HepG2 (cell line): ENCODE measurements around the gene MRRF. TPM values are rescaled to one million over a fixed set of nuclear protein-coding genes. Genes with fewer than 3 reads are reported as not detected.

Experiments used
- CREM ChIP-seq, 2 experiments: sonication (generic) in 1 of 2; formaldehyde crosslinking in 1 of 2; IDR thresholded peaks; 2 replicates each; pipeline versions ENCODE4 v1.4.0 to v1.6.1; 2016 to 2020; ENCODE audit warnings: antibody characterized with exemption in 1 of 2, mild to moderate bottlenecking in 1 of 2, missing genetic modification reagents in 1 of 2
- EP300 ChIP-seq, 3 experiments: sonication (generic) in 1 of 3; formaldehyde crosslinking in 1 of 3; IDR thresholded peaks; 2 replicates each; pipeline versions ENCODE4 v1.5.1 to v1.6.1; 2011 to 2020; ENCODE audit warnings: low read depth in 2 of 3, low read length in 2 of 3, borderline replicate concordance in 1 of 3, improper control_type of control experiment in 1 of 3, mild to moderate bottlenecking in 1 of 3, missing genetic modification reagents in 1 of 3, moderate library complexity in 1 of 3
- KLF15 ChIP-seq: sonication (generic); formaldehyde crosslinking; IDR thresholded peaks from 2 replicates; pipeline ENCODE4 v1.8.1; 2023; ENCODE audit warnings: borderline replicate concordance, mild to moderate bottlenecking, inconsistent platforms, missing genetic modification reagents, mixed read lengths
- MAFG ChIP-seq: sonication (generic); formaldehyde crosslinking; IDR thresholded peaks from 2 replicates; pipeline ENCODE4 v1.5.1; 2020; ENCODE audit warnings: mild to moderate bottlenecking, missing genetic modification reagents
- MED13 ChIP-seq: sonication (generic); formaldehyde crosslinking; IDR thresholded peaks from 2 replicates; pipeline ENCODE4 v1.5.0; 2020; ENCODE audit warnings: missing genetic modification reagents
- MLLT10 ChIP-seq: sonication (generic); formaldehyde crosslinking; IDR thresholded peaks from 2 replicates; pipeline ENCODE4 v1.4.0; 2020; ENCODE audit warnings: missing genetic modification reagents
- NCOA1 ChIP-seq: sonication (generic); formaldehyde crosslinking; IDR thresholded peaks from 2 replicates; pipeline ENCODE4 v1.9.0; 2021; ENCODE audit warnings: missing genetic modification reagents
- SCMH1 ChIP-seq: sonication (generic); formaldehyde crosslinking; IDR thresholded peaks from 2 replicates; pipeline ENCODE4 v1.9.0; 2021; ENCODE audit warnings: missing genetic modification reagents, mild to moderate bottlenecking, borderline replicate concordance
- SNAI1 ChIP-seq: sonication (generic); formaldehyde crosslinking; IDR thresholded peaks from 2 replicates; pipeline ENCODE4 v1.5.0; 2020; ENCODE audit warnings: mild to moderate bottlenecking, missing genetic modification reagents, borderline replicate concordance
- SP5 ChIP-seq: IDR thresholded peaks from 2 replicates; pipeline ENCODE4 v1.6.1; 2016; ENCODE audit warnings: low read depth, borderline replicate concordance
- TBX3 ChIP-seq: fragments of 450-650 bp; IDR thresholded peaks from 2 replicates; pipeline ENCODE4 v1.6.1; 2017; ENCODE audit warnings: antibody characterized with exemption, mild to moderate bottlenecking, inconsistent platforms, borderline replicate concordance
- ZNF17 ChIP-seq: sonication (generic); formaldehyde crosslinking; IDR thresholded peaks from 2 replicates; pipeline ENCODE4 v1.5.0; 2020; ENCODE audit warnings: mild to moderate bottlenecking, missing genetic modification reagents
- ZNF558 ChIP-seq: sonication (generic); formaldehyde crosslinking; IDR thresholded peaks from 2 replicates; pipeline ENCODE4 v1.9.0; 2022; ENCODE audit warnings: mild to moderate bottlenecking, missing genetic modification reagents, borderline replicate concordance
- ZSCAN9 ChIP-seq: IDR thresholded peaks from 2 replicates; pipeline ENCODE4 v1.6.1; 2016; ENCODE audit warnings: borderline replicate concordance
- polyA plus RNA-seq, 8 experiments: library from polyadenylated mRNA; depleted of rRNA in 3 of 8; stranded (reverse) in 7 of 8; unstranded in 1 of 8; fragments of >200 nt; fragmentation: Illumina TruSeq in 4 of 8; extraction: Trizol in 4 of 8; gene quantifications; 2 replicates each; pipeline versions ENCODE4 v1.2.1 to v1.2.3, GENCODE V29; 2011 to 2016; ENCODE audit warnings: low read depth in 4 of 8, missing spikeins in 1 of 8, mixed read lengths in 1 of 8; ENCODE audit not compliant: insufficient read depth in 1 of 8
- total RNA-seq, 5 experiments: library from RNA; depleted of rRNA; stranded (reverse); fragments of >200 nt; fragmentation: Illumina TruSeq; extraction: Trizol; gene quantifications; 2 replicates each; pipeline ENCODE4 v1.2.3, GENCODE V29; 2016; ENCODE audit warnings: low read depth in 1 of 5
- TF ChIP-seq, protein P1 (sequence below): IDR thresholded peaks from 2 replicates; pipeline ENCODE4 v1.4.0; 2020; ENCODE audit warnings: mild to moderate bottlenecking, missing genetic modification reagents
- TF ChIP-seq, protein P2 (sequence below): sonication (generic); formaldehyde crosslinking; IDR thresholded peaks from 2 replicates; pipeline ENCODE4 v1.4.0; 2020; ENCODE audit warnings: missing genetic modification reagents
- TF ChIP-seq, protein P3 (sequence below): IDR thresholded peaks from 2 replicates; pipeline ENCODE4 v1.6.1; 2016; ENCODE audit warnings: low read depth
- TF ChIP-seq, protein P4 (sequence below): sonication (generic); formaldehyde crosslinking; IDR thresholded peaks from 2 replicates; pipeline ENCODE4 v1.8.1; 2023; ENCODE audit warnings: missing genetic modification reagents, mild to moderate bottlenecking, borderline replicate concordance
- TF ChIP-seq, protein P5 (sequence below): sonication (generic); formaldehyde crosslinking; IDR thresholded peaks from 2 replicates; pipeline ENCODE4 v1.5.0; 2020; ENCODE audit warnings: missing genetic modification reagents, mild to moderate bottlenecking, borderline replicate concordance
- TF ChIP-seq, protein P6 (sequence below): sonication (generic); formaldehyde crosslinking; IDR thresholded peaks from 2 replicates; pipeline ENCODE4 v1.4.0; 2020; ENCODE audit warnings: missing genetic modification reagents, low read depth, mild to moderate bottlenecking, borderline replicate concordance

MRRF gene
- total and polyA plus RNA-seq, 2 of the 13 experiments (the other 11 are each of a cell fraction or from before 2014, with no cell fraction given) = 37.3 to 44.3 TPM

DNA sequence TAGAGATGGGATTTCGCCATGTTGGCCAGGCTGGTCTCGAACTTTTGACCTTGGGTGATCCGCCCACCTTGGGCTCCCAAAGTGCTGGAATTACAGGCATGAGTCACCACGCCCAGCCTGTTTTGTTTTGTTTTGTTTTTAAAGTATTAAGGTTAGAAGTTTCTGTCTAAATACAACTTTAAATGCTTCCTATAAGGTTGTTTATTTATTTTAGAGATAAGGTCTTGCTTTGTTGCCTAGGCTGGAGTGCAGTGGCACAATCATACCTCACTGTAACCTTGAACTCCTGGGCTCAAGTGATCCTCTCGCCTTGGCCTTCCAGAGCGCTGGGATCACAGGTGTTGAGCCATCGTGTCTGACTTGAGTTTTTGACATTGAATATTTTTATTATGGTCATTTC, 11.4 kb downstream of the MRRF start (continued):
- TF ChIP-seq, protein P1, sequence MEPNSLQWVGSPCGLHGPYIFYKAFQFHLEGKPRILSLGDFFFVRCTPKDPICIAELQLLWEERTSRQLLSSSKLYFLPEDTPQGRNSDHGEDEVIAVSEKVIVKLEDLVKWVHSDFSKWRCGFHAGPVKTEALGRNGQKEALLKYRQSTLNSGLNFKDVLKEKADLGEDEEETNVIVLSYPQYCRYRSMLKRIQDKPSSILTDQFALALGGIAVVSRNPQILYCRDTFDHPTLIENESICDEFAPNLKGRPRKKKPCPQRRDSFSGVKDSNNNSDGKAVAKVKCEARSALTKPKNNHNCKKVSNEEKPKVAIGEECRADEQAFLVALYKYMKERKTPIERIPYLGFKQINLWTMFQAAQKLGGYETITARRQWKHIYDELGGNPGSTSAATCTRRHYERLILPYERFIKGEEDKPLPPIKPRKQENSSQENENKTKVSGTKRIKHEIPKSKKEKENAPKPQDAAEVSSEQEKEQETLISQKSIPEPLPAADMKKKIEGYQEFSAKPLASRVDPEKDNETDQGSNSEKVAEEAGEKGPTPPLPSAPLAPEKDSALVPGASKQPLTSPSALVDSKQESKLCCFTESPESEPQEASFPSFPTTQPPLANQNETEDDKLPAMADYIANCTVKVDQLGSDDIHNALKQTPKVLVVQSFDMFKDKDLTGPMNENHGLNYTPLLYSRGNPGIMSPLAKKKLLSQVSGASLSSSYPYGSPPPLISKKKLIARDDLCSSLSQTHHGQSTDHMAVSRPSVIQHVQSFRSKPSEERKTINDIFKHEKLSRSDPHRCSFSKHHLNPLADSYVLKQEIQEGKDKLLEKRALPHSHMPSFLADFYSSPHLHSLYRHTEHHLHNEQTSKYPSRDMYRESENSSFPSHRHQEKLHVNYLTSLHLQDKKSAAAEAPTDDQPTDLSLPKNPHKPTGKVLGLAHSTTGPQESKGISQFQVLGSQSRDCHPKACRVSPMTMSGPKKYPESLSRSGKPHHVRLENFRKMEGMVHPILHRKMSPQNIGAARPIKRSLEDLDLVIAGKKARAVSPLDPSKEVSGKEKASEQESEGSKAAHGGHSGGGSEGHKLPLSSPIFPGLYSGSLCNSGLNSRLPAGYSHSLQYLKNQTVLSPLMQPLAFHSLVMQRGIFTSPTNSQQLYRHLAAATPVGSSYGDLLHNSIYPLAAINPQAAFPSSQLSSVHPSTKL (CRISPR knock-in tag) = peak; percentile 58
- TF ChIP-seq SCMH1 (no peak), SP5 (CRISPR knock-in tag) (0 out of 2 replicates have a peak, but pooled peaks have one; percentile 14), NCOA1 (CRISPR knock-in tag) (no peak), ZNF558 (CRISPR knock-in tag) (no peak), KLF15 (CRISPR knock-in tag) (no peak), MLLT10 (no peak), MAFG (CRISPR knock-in tag) (no peak), CREM (IDR thresholded peaks at IDR 0.05) (no peak), CREM (CRISPR knock-in tag; IDR thresholded peaks at IDR 0.05) (no peak), ZNF17 (no peak), SNAI1 (CRISPR knock-in tag) (no peak), TBX3 (peak; percentile 25; the same call in 1 of the 2 replicates), EP300 (IDR thresholded peaks at IDR 0.05; ENCODE audit: low read depth in 2 of 2, low read length in 2 of 2) (0 out of 4 replicates have a peak, but pooled peaks of 1 of the 2 experiments have one; percentile 18), EP300 (CRISPR knock-in tag; IDR thresholded peaks at IDR 0.05; ENCODE audit: borderline replicate concordance) (no peak), ZSCAN9 (CRISPR knock-in tag) (no peak), MED13 (CRISPR knock-in tag) (no peak)
- TF ChIP-seq, protein P2, sequence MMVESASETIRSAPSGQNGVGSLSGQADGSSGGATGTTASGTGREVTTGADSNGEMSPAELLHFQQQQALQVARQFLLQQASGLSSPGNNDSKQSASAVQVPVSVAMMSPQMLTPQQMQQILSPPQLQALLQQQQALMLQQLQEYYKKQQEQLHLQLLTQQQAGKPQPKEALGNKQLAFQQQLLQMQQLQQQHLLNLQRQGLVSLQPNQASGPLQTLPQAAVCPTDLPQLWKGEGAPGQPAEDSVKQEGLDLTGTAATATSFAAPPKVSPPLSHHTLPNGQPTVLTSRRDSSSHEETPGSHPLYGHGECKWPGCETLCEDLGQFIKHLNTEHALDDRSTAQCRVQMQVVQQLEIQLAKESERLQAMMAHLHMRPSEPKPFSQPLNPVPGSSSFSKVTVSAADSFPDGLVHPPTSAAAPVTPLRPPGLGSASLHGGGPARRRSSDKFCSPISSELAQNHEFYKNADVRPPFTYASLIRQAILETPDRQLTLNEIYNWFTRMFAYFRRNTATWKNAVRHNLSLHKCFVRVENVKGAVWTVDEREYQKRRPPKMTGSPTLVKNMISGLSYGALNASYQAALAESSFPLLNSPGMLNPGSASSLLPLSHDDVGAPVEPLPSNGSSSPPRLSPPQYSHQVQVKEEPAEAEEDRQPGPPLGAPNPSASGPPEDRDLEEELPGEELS = peak; percentile 67; the same call in 1 of the 2 replicates
- TF ChIP-seq, protein P3, sequence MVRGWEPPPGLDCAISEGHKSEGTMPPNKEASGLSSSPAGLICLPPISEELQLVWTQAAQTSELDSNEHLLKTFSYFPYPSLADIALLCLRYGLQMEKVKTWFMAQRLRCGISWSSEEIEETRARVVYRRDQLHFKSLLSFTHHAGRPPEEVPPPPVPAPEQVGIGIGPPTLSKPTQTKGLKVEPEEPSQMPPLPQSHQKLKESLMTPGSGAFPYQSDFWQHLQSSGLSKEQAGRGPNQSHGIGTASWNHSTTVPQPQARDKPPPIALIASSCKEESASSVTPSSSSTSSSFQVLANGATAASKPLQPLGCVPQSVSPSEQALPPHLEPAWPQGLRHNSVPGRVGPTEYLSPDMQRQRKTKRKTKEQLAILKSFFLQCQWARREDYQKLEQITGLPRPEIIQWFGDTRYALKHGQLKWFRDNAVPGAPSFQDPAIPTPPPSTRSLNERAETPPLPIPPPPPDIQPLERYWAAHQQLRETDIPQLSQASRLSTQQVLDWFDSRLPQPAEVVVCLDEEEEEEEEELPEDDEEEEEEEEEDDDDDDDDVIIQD (CRISPR knock-in tag) = 0 out of 2 replicates have a peak, but pooled peaks have one; percentile 47
- TF ChIP-seq, protein P4, sequence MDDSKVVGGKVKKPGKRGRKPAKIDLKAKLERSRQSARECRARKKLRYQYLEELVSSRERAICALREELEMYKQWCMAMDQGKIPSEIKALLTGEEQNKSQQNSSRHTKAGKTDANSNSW (CRISPR knock-in tag) = no peak
- TF ChIP-seq, protein P5, sequence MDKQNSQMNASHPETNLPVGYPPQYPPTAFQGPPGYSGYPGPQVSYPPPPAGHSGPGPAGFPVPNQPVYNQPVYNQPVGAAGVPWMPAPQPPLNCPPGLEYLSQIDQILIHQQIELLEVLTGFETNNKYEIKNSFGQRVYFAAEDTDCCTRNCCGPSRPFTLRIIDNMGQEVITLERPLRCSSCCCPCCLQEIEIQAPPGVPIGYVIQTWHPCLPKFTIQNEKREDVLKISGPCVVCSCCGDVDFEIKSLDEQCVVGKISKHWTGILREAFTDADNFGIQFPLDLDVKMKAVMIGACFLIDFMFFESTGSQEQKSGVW (CRISPR knock-in tag) = no peak
- TF ChIP-seq, protein P6, sequence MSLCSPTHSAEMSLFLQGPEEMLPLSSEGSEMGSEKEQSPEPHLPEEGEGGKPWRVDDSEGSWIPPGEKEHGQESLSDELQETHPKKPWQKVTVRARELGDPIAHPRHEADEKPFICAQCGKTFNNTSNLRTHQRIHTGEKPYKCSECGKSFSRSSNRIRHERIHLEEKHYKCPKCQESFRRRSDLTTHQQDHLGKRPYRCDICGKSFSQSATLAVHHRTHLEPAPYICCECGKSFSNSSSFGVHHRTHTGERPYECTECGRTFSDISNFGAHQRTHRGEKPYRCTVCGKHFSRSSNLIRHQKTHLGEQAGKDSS = no peak
